NCI-H510A treated with DMSO at 0.1 percent for 48 hours (cell line): Measurements from ENCODE around the gene VAPB.

Source experiments
- DNase-seq: peaks from one replicate; lab custom pipeline; 2025; lab: John Stamatoyannopoulos, UW

VAPB gene

DNA sequence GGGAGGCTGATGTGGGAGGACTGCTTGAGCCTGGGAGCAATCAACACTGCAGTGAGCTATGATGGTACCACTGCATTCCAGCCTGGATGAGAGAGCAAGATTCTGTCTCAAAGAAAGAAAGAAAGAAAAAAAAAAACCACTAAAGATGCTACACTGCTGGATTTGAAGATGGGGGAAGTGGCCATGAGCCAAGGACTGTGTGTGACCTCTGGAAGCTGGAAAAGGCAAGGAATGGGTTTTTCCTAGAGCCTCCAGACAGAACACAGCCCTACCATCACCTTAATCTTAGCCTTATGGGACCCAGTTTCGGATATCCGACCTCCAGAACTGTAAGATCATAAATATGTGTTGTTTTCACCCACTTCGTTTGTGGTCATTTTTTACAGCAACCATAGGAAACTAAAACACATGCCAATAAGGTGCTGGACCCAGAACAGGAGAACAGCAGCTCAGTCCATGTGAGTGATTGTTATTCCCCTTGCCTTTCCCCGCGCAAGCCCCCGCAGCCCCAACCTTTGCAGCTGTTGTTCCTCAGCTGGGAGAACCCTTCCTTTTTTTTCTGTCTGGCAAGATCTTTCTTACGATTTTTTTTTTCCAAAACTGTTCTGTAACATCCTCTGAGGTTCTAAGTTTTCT lies 11.1 kb upstream of the VAPB start:
- no peak for DNase-seq

DNA sequence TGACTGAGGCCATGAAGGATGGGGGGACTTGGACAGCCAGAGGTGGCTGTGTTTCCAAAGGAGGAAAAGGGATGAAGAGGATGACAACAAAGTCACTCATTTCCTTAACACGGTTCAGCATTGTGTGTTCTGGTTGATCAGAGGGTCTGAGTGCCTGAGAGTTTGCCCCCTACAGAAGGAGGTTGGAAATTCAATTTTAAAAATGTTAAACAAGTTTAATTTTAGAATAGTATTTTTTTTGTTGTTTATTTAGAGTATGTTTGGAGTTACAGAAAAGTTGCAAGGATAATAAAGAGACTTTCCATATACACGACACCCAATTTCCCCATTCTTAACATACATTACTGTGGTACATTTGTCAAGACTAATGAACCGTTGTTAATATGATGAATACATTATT lies 10.3 kb upstream of the VAPB start:
- DNase-seq: no peak

DNA sequence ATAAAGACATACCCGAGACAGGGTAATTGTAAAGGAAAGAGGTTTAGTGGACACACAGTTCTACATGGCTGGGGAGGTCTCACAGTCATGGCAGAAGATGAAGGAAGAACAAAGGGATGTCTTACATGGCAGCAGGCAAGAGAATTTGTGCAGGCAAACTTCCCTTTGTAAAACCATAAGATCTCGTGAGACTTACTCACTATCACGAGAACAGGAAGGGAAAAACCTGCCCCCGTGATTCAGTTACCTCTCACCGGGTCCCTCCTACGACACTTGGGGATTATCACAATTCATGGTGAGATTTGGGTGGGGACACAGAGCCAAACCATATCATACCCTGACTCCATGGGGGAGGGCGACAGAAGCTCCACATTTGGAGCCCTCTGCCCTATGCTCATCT lies 7.4 kb upstream of the VAPB start:
- no peak for DNase-seq

DNA sequence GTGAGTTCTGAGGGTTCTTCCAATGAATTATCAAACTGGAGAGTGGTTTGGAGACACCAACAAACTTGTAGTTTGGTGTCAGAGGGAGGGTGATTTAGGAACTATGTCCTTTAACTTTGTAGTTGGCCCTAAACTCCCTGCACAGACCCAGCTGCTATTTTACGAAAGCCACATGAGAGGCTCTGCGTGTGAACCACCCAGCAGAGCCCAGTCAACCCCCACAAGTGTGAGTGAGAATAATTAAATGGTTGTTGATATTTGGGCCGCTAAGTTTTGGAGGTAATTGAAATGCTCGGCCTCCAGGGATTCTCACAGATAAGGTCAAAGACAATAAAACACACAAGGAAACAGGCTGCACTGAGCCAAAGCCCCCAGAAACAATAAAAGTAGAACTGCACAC lies 6.9 kb upstream of the VAPB start:
- no peak for DNase-seq

DNA sequence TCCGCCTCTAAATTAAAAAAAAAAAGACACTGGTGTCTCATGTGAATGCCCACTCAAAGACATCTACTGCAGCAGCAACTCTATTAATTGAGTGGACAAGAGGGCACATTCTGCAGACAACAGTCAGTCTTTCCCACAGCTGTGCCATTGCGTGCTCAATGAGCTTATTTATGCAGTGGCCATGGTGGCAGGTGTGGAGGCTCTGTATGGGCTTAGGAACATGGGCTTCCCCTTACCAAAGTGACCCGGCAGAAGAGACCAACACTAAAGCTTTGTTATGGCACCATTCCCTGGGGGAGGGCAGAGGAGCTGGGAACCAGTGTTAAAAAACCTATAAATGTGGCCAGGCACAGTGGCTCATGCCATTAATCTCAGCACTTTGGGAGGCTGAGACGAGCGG lies 4.2 kb upstream of the VAPB start:
- DNase-seq: no peak

DNA sequence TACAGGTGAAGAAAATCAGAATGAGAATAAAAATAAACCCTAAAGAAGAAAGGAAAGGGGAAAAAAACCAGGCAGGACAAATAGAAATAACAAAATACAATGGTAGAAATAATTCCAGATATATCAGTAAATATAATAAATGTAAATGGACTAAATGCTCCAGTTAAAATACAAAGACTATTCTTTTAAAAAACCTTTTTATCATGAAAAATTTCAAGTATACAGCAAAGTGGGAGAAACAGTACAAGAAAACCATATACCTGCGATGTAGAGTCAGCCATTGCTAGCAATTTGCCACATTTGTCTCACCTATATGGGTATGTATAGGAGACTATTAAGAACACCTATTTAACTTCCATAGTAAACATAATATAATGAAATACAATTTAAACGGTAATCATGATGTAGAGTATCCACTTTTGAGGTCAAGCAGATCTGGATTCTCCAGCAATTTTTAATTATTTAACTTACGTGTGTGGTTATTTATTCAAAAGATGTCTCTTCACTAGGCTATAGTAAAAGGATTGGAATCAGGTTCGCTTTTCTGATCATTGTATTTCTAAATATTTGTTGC lies 914 bp upstream of the VAPB start:
- DNase-seq: no peak

DNA sequence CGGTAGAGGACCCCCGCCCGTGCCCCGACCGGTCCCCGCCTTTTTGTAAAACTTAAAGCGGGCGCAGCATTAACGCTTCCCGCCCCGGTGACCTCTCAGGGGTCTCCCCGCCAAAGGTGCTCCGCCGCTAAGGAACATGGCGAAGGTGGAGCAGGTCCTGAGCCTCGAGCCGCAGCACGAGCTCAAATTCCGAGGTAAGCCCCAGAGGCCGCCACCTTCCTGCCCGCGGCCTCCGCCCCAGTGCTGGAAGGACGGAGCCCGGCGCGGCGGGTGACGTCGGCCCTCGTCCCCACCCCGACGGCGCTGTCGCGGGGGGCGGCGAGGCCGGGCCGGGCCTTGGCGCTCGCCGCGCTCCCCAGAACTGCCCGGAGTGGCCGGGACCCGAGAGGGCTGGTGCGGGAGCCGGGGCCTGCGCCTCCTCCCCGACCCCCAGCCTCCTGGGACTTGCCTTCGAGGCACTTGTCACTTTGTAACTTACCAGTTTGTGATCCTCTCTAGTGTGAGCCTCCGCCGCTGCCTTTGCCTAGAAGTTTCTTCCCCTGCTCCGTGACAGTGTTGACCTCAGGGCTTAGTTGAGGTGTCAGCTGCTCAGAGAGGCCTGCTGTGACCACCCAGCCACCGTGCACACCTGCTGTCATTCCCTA lies 417 bp downstream of the VAPB start:
- DNase-seq: peak; percentile 25

DNA sequence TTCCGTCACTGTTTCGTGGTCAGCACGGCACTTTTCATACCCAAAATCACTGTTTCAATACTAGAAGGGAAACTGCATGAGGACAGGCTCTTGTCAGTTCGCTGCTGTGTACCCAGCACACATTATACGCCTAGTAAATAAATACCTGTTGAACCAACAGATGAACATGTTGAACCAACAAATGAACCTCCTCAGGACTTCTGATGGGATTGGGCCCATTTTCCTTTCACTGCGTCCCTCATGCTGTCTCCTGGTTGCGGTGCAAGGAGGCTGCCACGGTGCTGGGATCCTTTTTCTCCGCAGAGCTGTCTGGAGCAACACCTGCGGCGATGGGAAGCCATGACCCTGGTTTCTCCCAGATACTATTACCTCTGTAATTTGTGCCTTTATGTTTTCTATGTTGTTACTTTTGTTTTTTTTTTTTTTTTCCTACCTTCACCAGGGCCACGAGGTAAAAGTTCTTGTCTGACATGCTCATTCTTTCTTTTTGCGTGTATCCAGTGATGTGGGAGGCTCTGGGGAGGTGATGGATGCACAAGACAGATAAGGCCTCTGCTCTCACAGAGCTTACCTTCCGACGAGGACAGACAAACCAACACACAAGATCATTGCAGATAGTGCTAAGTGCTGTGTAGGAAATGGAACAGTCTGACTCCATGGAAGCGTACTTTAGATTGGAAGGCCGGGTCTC lies 1.1 kb downstream of the VAPB start:
- DNase-seq: no peak

DNA sequence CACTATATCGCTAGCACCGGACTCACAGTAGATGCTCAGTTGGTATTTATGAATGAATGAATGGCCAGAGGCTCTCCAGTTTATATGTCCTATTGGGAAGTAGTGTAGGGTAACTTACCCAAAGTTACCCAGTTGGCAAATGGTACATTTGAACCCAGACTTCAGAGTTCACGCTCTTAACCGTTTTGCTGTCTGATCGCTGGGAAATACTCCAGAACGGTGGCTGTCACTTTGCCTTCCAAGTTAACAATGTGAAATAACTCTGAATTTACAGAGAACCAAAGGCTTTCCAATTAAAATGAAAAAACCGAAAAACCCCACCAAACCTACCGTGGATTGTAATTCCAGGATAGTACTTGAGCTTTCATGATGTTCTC lies 1.6 kb downstream of the VAPB start:
- DNase-seq: no peak

DNA sequence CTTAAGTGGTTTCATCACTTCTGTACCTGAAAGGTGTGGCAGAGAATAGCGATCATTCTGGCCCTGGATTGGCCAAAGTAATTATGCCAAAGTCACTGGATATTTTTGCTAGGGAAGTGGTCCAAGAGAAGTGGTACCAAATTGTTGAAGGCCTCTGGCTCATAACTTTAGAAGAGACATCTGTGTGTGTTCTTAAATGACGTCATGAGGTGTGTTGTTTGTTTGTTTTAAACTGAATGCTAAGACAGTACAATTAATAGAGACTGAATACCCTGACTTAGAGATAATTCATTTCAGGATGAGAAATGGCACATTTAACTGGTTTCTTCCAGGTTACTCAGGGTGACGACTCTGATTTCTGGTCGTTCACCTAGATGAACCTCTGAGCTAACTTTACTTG lies 3.3 kb downstream of the VAPB start:
- no peak for DNase-seq

DNA sequence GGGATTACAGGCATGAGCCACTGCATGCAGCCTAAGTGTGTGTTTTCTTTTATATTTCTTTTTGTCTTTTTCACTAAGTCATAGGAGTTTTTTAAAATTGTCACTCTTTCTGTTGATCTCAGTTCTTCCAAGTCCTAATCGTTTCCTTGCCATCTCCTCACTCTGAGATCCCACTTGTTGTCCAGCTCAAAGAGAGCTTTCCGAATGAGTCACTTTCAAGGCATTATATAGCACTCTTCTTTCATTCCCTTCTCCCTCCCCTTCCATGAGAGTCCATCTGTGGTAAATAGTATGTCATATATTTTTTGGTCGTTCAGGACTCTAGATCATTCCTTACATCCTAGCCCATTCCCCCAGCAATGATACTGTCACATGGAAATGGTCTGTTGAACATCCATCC lies 4.3 kb downstream of the VAPB start:
- DNase-seq: no peak

DNA sequence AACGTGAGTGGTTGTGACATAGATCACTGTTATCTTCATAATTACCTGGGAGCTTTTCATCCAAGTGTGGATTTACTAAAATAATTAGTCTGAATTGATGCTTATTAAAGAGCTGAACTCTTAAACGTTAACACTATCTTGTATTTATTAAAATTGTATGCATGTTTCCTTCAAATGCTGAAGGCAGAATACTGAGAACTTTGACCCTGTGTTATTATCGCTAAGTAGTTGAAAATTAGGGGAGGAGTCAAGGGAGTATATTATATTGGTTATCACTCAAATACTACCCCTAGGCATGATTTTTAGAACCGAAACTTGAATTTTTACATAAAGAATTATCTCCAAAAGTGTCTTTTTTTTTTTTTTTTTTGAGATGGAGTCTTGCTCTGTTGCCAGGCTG lies 5.8 kb downstream of the VAPB start:
- DNase-seq: no peak

DNA sequence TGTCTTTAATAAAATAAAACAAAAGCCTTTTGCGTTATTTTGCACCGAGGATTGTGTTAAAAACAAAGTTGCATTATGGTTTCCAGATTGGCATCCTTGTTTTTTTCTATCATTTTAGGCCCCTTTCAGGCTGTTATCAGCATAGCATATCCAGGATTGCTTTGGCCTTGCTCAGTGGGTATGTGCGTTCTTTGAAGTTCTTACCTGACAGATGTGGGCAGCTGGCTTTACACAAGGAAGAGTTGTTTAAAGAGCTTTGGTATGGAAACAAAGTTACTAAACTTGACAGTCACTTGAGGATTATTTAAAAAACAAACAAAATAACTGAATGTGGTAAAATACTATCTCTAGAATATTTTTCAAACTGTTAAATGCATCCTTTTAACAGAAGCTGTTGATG lies 6.6 kb downstream of the VAPB start:
- DNase-seq: no peak

DNA sequence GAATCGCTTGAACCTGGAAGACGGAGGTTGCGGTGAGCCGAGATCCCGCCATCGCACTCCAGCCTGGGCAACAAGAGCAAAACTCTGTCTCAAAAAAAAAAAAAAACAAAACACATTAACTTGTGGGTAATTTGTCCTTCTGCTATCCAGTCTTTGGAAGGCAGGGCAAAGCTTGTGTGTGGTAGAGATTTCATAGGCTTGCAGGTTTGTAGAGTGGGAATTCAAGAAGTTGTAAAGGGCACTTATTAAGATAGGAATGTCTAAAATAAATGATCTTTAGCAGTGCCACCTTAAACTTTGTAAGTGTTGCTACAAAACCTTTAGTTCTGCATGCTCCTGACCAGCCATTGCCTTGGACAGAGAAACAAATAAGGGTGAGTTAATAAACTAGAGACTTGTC lies 8.4 kb downstream of the VAPB start:
- no peak for DNase-seq

DNA sequence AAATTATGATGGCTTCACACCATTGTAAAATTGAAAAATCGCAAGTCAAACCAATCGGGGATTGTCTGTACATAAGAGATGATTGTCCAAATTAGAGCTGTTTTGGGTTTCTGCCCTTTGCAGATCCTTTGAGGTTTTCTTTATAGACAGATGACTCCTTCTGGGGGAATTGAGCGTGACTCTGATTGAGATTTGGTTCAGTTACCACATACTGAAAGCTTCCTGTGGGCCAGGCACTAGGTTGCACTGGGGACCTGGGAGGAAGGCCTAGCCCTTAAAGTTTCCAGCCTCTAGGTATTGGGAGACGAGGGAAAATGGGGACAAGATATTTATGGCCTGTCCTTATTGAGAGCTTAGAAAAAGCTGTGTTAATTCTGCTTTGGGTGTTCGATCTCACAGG lies 9.2 kb downstream of the VAPB start:
- no peak for DNase-seq

DNA sequence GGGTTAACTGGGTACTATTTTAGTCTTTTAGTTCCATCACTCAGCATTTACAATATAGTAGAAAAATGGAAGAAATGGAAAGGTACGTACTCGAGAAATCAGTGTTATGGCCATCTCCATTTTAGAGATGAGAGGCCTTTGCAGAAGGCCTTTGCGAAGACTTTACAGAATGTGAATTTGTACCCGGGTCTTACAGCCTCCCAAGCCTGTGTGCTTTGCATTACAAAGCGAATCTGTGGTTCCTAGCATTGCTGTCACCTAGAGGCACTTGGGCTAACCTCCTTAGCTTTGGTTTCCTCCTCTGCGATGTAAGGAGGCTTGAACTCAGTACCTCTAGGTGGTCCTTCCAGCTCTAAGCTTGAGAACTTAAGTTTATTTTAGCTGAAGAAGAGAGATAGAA lies 10.9 kb downstream of the VAPB start:
- no peak for DNase-seq

DNA sequence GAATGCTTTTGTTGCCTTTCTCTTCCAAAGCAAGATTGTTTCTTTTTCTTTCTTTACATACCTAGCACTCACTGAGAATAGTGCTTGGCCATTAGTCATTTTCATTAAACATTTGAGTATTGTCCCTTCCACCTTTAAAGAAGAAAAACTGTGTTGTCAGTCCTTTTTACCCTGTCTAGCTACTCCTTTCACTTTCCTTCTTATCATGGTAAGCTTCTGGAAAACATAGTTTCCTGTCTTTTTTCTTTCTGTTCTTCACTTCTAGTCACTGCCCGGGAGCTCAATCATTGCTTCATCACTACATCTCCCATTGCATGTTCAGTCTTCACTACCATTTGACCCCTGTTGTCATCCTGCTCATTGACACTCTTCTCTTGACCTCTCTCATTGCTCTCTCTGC lies 12.1 kb downstream of the VAPB start:
- DNase-seq: no peak

DNA sequence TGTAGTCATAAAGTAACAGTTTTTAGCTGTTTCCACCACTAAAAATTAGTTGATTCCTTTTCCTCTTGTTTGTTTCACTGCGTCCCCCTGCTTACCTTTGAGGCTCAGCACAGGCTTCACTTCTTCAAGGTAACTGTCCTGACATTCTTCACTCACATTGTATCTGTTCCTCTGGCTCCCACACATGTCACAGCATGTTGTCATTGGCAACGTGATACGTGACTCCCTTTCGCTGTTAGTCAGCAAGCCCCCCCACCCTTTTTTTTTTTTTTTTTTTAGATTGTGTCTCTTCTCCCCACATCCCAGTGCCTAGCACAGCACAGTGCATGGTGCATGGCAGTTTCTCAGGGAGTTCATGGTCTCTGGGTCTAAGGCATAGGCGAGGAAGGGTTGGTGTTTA lies 13.3 kb downstream of the VAPB start:
- no peak for DNase-seq

DNA sequence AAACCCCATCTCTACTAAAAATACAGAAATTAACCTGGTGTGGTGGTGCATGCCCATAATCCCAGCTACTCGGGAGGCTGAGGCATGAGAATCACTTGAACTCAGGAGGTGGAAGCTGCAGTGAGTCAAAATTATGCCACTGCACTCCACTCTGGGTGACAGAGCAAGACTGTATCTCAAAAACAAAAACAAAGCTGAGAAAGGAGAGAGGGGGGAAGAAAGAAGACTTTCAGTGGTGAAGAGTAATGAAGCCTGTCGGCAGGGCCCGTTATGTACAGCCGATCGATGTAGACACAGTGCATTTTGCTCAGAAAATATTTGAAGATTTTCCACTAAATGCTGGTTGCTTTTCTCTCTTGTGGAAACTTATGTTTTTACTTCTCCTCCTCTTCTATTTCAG lies 13.8 kb downstream of the VAPB start:
- no peak for DNase-seq

DNA sequence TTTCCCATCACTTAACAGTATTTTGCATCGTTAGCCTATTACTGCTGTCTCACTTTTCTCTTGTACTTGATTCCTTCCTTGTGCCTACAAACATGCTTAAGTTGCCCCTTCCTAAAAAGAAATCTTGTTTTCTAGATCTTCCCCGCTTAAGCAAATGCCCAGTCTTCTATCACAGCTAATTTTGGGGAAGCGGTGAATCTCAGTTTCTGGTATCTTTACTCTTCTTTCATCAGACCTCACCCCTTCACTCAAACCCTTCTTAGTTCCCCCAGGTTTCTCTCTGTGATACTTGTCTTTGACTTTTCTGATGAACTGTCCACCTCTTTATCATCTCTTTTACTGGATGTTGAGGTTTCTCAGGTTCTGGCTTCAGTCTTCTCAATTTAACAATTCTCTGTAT lies 14.2 kb downstream of the VAPB start:
- DNase-seq: no peak

DNA sequence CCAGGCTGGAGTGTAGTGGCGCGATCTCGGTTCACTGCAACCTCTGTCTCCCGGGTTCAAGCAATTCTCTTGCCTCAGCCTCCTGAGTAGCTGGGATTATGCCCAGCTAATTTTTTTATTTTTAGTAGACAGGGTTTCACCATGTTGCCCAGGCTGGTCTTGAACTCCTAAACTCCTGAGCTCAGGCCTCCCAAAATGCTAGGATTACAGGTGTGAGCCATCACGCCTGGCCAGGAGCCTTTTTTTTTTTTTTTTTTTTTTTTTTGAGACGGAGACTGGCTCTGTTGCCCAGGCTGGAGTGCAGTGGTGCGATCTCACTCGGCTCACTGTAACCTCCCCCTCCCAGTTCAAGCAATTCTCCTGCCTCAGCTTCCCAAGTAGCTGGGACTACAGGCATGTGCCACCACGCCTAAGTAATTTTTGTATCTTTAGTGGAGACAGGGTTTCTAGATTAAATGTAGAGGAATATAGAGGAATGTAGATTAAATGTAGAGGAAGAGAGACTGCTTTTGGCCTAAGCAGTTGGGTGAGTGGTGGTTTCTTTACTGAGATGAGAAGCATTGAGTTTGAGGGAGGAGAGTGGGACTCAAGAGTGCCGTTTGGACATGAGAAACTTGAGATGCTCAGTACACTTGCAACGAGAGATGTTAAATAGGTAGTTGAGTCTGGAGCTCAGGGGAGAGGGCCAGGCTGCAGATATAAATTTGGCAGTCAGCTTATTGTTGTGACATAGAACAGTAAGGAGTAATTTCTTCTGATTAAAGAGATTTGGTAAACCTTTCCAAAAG lies 16.7 kb downstream of the VAPB start:
- no peak for DNase-seq

DNA sequence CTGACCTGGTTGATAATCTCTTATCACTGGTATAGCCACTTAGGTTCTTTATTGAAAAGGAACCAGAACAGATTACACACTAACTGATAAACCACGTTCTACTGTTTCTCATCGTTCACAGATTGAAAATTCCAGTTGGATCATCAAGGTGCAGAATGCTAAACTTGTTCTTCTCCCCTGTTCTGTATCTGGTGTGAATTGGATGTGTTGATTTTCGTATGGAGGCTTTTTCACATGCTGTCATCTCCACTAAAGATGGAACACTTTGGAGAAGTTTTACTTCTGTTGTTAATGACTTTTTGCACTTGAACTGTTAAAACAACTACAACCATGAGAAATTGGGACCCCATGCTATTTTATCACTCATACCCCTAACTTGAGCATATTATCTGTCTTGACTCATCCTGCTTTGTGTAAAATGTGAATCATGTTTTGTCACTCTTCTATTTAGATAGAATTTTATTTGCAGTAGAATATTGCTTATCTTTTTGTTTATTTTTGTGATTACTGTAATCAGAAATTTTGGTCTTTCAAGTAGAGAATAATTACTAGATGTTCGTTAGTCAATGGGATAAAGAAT lies 17.5 kb downstream of the VAPB start:
- DNase-seq: no peak
